K562 (cell line): ENCODE data around the gene HSD17B12. TPM values are rescaled to one million over a fixed set of nuclear protein-coding genes. Genes with fewer than 3 reads are reported as not detected.
A peak's percentile ranks its signal among the peaks of the same experiment; 100 is the strongest.

Source experiments
- ATF3 ChIP-seq, 2 experiments: fragments of 450-650 bp in 1 of 2; sonication (generic) in 1 of 2; formaldehyde crosslinking in 1 of 2; IDR thresholded peaks in 1 of 2; conservative IDR thresholded peaks in 1 of 2; 2 replicates each; pipeline versions ENCODE4 v1.6.1 to v1.8.1; 2016 to 2023; ENCODE audit warnings: mild to moderate bottlenecking in 2 of 2, moderate library complexity in 2 of 2, inconsistent platforms in 1 of 2, missing genetic modification reagents in 1 of 2
- HDAC1 ChIP-seq, 2 experiments: fragments of 450-650 bp; IDR thresholded peaks; 2 replicates each; pipeline ENCODE4 v1.6.1; 2016 to 2017; ENCODE audit warnings: inconsistent platforms in 1 of 2, mild to moderate bottlenecking in 1 of 2, moderate library complexity in 1 of 2
- LCOR ChIP-seq: sonication (generic); formaldehyde crosslinking; IDR thresholded peaks from 2 replicates; pipeline ENCODE4 v1.8.0; 2022; ENCODE audit warnings: mild to moderate bottlenecking, missing genetic modification reagents
- MNT ChIP-seq, 2 experiments: fragments of 450-650 bp; conservative IDR thresholded peaks; 2 replicates each; pipeline ENCODE4 v1.6.1; 2017; ENCODE audit warnings: mild to moderate bottlenecking in 2 of 2, moderate library complexity in 2 of 2
- NEUROD1 ChIP-seq: fragments of 150-350 bp; IDR thresholded peaks from 2 replicates; pipeline ENCODE4 v1.6.1; 2014; ENCODE audit warnings: borderline replicate concordance, low read length, low read depth; ENCODE audit not compliant: partially characterized antibody
- NFE2 ChIP-seq: IDR thresholded peaks from 2 replicates; pipeline ENCODE4 v1.6.1; 2014; ENCODE audit warnings: antibody characterized with exemption, low read depth
- SOX6 ChIP-seq: fragments of 450-650 bp; IDR thresholded peaks from 2 replicates; pipeline ENCODE4 v1.6.1; 2014; ENCODE audit warnings: mild to moderate bottlenecking
- TAF15 ChIP-seq: fragments of 200-400 bp; formaldehyde crosslinking; IDR thresholded peaks from 2 replicates; pipeline ENCODE4 v1.6.1; 2017; ENCODE audit warnings: mild to moderate bottlenecking, low read depth, low read length, moderate library complexity
- VEZF1 ChIP-seq: fragments of 200-800 bp; sonication (Bioruptor generic); IDR thresholded peaks from 2 replicates; pipeline ENCODE4 v1.6.1; 2017; ENCODE audit warnings: missing genetic modification characterization, missing compliant biosample characterization
- ZBTB40 ChIP-seq, 2 experiments: fragments of 450-650 bp in 1 of 2; sonication (generic) in 1 of 2; formaldehyde crosslinking in 1 of 2; IDR thresholded peaks; 2 replicates each; pipeline versions ENCODE4 v1.7.1 to v1.9.0; 2016 to 2022; ENCODE audit warnings: inconsistent platforms in 1 of 2, mild to moderate bottlenecking in 1 of 2, missing genetic modification reagents in 1 of 2
- ZNF584 ChIP-seq: fragments of 200-800 bp; sonication (Bioruptor generic); IDR thresholded peaks from 2 replicates; pipeline ENCODE4 v1.6.1; 2016; ENCODE audit warnings: low read depth, mild to moderate bottlenecking, missing genetic modification characterization, missing compliant biosample characterization
- polyA plus RNA-seq, 8 experiments: library from polyadenylated mRNA; depleted of rRNA in 4 of 8; stranded (reverse) in 5 of 8; unstranded in 3 of 8; fragments of >200 nt; fragmentation: Nextera tagmentation in 2 of 8; fragmentation: Illumina TruSeq in 1 of 8; extraction: Ambion mirVana in 2 of 8; extraction: Trizol in 1 of 8; gene quantifications; 2 replicates each; pipeline versions ENCODE4 v1.2.1 to v1.2.3, GENCODE V29; 2011 to 2014; ENCODE audit warnings: inconsistent platforms in 1 of 8, missing spikeins in 1 of 8
- total RNA-seq, 7 experiments: library from RNA; depleted of rRNA in 6 of 7; stranded (reverse); fragments of >200 nt in 6 of 7; fragmentation: Illumina TruSeq in 2 of 7; extraction: Trizol in 2 of 7; gene quantifications; 2 replicates each; pipeline versions ENCODE4 v1.2.1 to v1.2.3, GENCODE V29; 2011 to 2021; ENCODE audit warnings: low replicate concordance in 1 of 7

HSD17B12 gene
- total and polyA plus RNA-seq, 9 of the 15 experiments (the other 6 are each of a cell fraction or from before 2014, with no cell fraction given) = 9.1 to 34.5 (median 23.3) TPM

- TF ChIP-seq ZBTB40 (IDR thresholded peaks at IDR 0.05) (peak; percentile 36; the same call in 1 of the 2 replicates), ZBTB40 (CRISPR knock-in tag; IDR thresholded peaks at IDR 0.05) (no peak), NEUROD1 (peak; percentile 55), ZNF584 (CRISPR knock-in tag) (peak; percentile 86; the same call in 1 of the 2 replicates), HDAC1 (IDR thresholded peaks at IDR 0.05) (peak in 1 of 2 experiments; percentile 83; a peak in 2 of 4 replicates), SOX6 (peak; percentile 81), TAF15 (no peak), ATF3 (IDR thresholded peaks at IDR 0.05) (peak; percentile 95), ATF3 (CRISPR knock-in tag; conservative IDR thresholded peaks at IDR 0.05) (no peak; the same call in 1 of the 2 replicates), MNT (conservative IDR thresholded peaks at IDR 0.05) (peak in 1 of 2 experiments; percentile 57; a peak in 1 of 4 replicates), NFE2 (peak; percentile 74), LCOR (CRISPR knock-in tag) (peak; percentile 58; the same call in 1 of the 2 replicates), VEZF1 (CRISPR knock-in tag) (peak; percentile 41; the same call in 1 of the 2 replicates)
Measured at GRCh38 chr11:43868852-43869567, 188.5 kb downstream of the HSD17B12 start (continued).
